ACC112 (cell line): Measurements from ENCODE around the gene ARSB.

Experiments used
- H2AFZ ChIP-seq: fragments of 200-600 bp; sonication (generic); one replicate; pipeline ENCODE4 v1.6.0; 2017; ENCODE audit warnings: antibody characterized with exemption, low read length; ENCODE audit not compliant: unreplicated experiment
- H3K27ac ChIP-seq: fragments of 200-600 bp; sonication (generic); 2 replicates; pipeline ENCODE4 v1.5.1; 2014; ENCODE audit warnings: low read depth, mild to moderate bottlenecking, antibody characterized with exemption, low read length, moderate library complexity
- H3K27me3 ChIP-seq: fragments of 200-600 bp; sonication (generic); 2 replicates; pipeline ENCODE4 v1.6.1; 2014; ENCODE audit warnings: mild to moderate bottlenecking, antibody characterized with exemption, low read length, moderate library complexity, mixed read lengths; ENCODE audit not compliant: insufficient read depth
- H3K36me3 ChIP-seq: fragments of 200-600 bp; sonication (generic); 2 replicates; pipeline ENCODE4 v1.6.1; 2016; ENCODE audit warnings: mild to moderate bottlenecking, antibody characterized with exemption, low read length, moderate library complexity, mixed read lengths; ENCODE audit not compliant: insufficient read depth
- H3K4me1 ChIP-seq: fragments of 200-600 bp; sonication (generic); one replicate; pipeline ENCODE4 v1.6.1; 2016; ENCODE audit warnings: low read length, mixed read lengths; ENCODE audit not compliant: insufficient read depth, unreplicated experiment, control insufficient read depth
- H3K4me3 ChIP-seq: fragments of 200-600 bp; sonication (generic); 2 replicates; pipeline ENCODE4 v1.5.1; 2014; ENCODE audit warnings: mild to moderate bottlenecking, low read depth, low read length
- H3K79me2 ChIP-seq: fragments of 200-600 bp; sonication (generic); one replicate; pipeline ENCODE4 v1.6.0; 2016; ENCODE audit warnings: low read length; ENCODE audit not compliant: control insufficient read depth, unreplicated experiment, insufficient read depth

The ARSB gene

GRCh38 chr5:78754655-78755054 is 230.5 kb downstream of the ARSB start:
- H3K36me3 ChIP-seq = no peaks in the 10 kb centered on the region
- H3K4me3 ChIP-seq = no peak overlapping the region
- H3K4me1 ChIP-seq = peaks cover 26% of the 10 kb centered on the region
- H3K27me3 ChIP-seq = no peaks in the 10 kb centered on the region
- H3K79me2 ChIP-seq = no peaks in the 10 kb centered on the region
- H3K27ac ChIP-seq = no peak overlapping the region
- H2AFZ ChIP-seq = no peak overlapping the region

DNA sequence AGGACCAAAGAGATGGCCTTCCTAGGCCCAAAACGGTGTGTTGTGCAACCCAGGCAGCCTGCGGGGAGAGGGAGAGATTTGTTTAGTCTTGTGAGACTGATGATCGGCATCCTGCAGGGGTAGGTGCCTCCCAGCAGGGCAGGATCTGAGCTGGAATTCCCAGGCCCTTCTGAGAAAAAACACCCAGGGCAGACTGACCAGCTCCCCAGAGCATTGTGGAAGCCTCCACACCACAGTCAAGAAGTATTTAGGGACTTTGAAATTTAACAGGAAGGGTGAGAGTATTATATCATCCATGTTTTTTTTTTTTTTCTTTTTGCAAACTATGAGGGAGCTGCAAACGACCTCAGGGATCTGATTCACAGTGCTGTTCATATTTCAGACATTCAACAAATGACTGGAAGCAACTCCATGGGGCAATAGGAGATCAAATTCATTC is 232.0 kb downstream of the ARSB start:
- Histone ChIP-seq H3K79me2 (no peaks in the 10 kb centered on the region), H2AFZ (no peak overlapping the region), H3K27ac (no peak overlapping the region), H3K36me3 (no peaks in the 10 kb centered on the region), H3K27me3 (no peaks in the 10 kb centered on the region), H3K4me1 (peaks cover 19% of the 10 kb centered on the region), H3K4me3 (no peak overlapping the region)

DNA sequence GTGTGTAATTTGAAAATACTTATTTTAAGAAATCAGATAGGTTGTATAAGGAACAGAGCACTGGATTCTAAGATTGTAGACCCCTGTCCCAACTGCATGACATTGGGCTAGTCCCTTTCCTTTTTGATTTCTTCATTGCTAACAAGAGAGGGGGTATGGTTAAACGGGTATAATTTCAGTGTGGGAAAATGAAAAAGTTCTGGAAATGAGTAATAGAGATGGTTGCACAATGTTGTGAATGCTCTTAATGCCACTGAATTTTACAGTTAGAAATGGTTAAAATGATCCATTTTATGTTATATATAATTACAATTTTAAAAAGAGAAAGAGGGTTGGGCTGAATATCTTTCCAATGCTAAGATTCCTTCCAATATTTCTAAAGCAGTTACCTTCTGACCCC is 233.2 kb downstream of the ARSB start:
- peaks cover 11% of the 10 kb centered on the region for H3K4me1 ChIP-seq
- no peak overlapping the region for H3K27ac ChIP-seq
- no peak overlapping the region for H2AFZ ChIP-seq
- H3K27me3 ChIP-seq = no peaks in the 10 kb centered on the region; the same call in 1 of the 2 replicates
- H3K36me3 ChIP-seq = no peaks in the 10 kb centered on the region
- no peak overlapping the region for H3K4me3 ChIP-seq
- no peaks in the 10 kb centered on the region for H3K79me2 ChIP-seq

- H3K4me3 ChIP-seq = no peak overlapping the region
- no peaks in the 10 kb centered on the region for H3K36me3 ChIP-seq
- H3K79me2 ChIP-seq = no peaks in the 10 kb centered on the region
- H3K27ac ChIP-seq = no peak overlapping the region
- no peak overlapping the region for H2AFZ ChIP-seq
- H3K4me1 ChIP-seq = peaks cover 10% of the 10 kb centered on the region
- peaks cover 5% of the 10 kb centered on the region for H3K27me3 ChIP-seq
Measured at GRCh38 chr5:78750281-78750680, 234.8 kb downstream of the ARSB start.

DNA sequence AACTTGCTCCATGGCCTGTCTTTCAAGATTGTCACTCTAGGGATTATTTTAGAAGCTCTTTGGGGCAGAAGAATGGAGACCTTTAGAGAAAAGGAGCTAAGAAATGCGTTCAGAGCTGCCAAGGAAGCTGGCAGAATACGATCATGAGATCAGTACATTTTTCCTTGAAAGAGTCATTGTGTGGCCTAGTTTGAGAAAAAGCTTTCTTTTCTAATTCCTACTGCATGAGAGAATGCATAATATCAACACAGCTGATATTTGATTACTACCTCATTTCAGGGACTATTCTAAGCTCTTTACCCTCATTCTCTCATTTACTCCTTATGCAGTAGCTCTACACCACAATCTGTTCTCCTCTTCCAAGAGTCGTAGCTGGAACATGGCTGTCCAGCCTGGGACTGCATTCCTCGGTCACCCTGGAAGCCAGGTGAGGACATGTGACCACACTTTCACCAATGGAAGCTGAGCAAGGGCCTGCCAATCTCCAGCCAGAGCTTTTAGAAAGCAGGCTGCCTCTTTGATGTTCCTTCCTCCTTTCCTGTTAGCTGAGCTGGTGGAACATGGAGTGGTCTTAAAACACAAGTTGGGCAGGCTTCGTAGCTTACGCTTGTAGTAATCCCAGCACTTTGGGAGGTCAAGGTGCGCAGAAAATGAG is 237.3 kb downstream of the ARSB start:
- H3K27ac ChIP-seq = no peak overlapping the region
- no peaks in the 10 kb centered on the region for H3K79me2 ChIP-seq
- H3K36me3 ChIP-seq = no peaks in the 10 kb centered on the region
- H3K4me1 ChIP-seq = peaks cover 10% of the 10 kb centered on the region
- no peak overlapping the region for H3K4me3 ChIP-seq
- H2AFZ ChIP-seq = no peak overlapping the region
- peaks cover 13% of the 10 kb centered on the region for H3K27me3 ChIP-seq

- Histone ChIP-seq H3K4me3 (no peak overlapping the region), H3K36me3 (no peaks in the 10 kb centered on the region), H2AFZ (no peak overlapping the region), H3K27me3 (peaks cover 13% of the 10 kb centered on the region), H3K27ac (no peak overlapping the region), H3K4me1 (peaks cover 5% of the 10 kb centered on the region), H3K79me2 (no peaks in the 10 kb centered on the region)
Measured at GRCh38 chr5:78747055-78747454, 238.1 kb downstream of the ARSB start.

DNA sequence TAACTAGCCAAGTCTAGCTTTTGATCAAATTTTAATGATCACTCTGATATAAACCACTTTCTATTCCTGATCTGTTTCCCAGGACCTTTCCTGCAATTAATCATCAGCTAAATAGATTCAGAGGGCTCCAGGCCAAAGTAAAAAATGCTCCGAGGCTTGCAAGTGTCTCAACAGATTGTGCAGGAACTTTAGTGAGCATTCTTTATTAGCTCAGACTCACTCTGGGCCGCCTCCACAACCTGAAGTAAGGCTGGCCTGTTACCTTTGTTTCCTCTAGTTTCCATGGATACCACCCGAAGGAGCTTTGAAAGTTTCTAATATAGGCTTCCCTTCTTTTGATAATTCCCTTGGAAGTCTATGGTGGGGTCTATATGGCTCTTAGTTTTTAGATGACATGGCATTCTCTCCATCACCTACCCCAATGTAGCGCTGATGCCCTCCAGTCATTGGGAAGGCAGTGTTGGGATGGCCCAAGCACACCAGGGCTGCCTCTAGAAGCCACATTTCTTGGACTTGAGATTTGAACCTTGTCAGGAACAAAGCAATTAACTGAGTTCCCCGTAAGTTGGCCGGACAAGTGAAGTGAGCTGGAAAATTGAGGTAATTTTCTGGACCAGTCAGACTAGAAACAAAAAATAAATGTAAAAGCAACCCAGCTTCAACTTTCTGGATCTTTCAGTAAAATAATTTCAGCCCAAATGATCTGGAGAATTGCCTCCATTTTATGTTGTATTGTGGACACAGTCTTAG is 238.9 kb downstream of the ARSB start:
- Histone ChIP-seq H2AFZ (no peak overlapping the region), H3K27me3 (peaks cover 13% of the 10 kb centered on the region)

DNA sequence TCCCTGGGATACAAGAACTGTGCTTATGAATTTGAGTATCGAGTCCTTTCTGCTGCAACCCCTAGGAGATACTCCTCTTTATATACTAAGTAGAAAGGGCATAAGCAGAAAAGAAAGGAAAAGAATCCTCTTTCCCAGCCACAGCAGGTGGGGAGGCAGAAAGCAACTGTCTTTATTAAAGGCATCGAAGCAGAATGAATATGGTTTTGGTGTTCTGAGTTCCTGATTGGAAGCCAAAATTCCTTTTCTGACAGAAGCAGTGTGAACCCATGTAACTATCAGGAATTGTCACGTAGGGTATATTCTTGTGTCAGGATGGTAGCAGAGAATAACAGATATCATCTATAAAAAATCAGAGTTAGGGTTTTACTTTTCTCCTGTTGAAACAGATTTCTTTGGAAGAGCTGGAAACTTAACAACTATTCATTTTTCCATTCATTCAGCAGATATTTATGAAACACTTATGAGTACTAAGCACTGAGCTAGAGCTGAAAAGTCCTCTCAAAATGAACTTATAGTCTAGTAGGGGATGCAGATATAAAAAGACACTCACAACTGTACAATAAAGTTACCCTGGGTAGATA is 240.1 kb downstream of the ARSB start:
- Histone ChIP-seq H3K36me3 (no peaks in the 10 kb centered on the region), H3K27ac (no peak overlapping the region), H3K79me2 (no peaks in the 10 kb centered on the region), H3K27me3 (peaks cover 13% of the 10 kb centered on the region), H3K4me3 (no peak overlapping the region), H3K4me1 (peaks cover 5% of the 10 kb centered on the region), H2AFZ (no peak overlapping the region)

More for the DNA sequence above, 238.9 kb downstream of the ARSB start:
- H3K4me1 ChIP-seq = peaks cover 5% of the 10 kb centered on the region
- no peaks in the 10 kb centered on the region for H3K36me3 ChIP-seq
- H3K4me3 ChIP-seq = no peak overlapping the region
- no peaks in the 10 kb centered on the region for H3K79me2 ChIP-seq
- H3K27ac ChIP-seq = no peak overlapping the region

GRCh38 chr5:78741019-78741418 is 244.1 kb downstream of the ARSB start:
- Histone ChIP-seq H3K79me2 (no peaks in the 10 kb centered on the region), H2AFZ (no peak overlapping the region), H3K36me3 (no peaks in the 10 kb centered on the region), H3K27me3 (peaks cover 13% of the 10 kb centered on the region), H3K4me1 (no peaks in the 10 kb centered on the region), H3K27ac (no peak overlapping the region), H3K4me3 (no peak overlapping the region)

- no peaks in the 10 kb centered on the region for H3K4me1 ChIP-seq
- no peak overlapping the region for H2AFZ ChIP-seq
- no peak overlapping the region for H3K27ac ChIP-seq
- no peak overlapping the region for H3K4me3 ChIP-seq
- H3K27me3 ChIP-seq = no peaks in the 10 kb centered on the region
- H3K36me3 ChIP-seq = no peaks in the 10 kb centered on the region
- no peaks in the 10 kb centered on the region for H3K79me2 ChIP-seq
Measured at GRCh38 chr5:78738693-78739300, 246.3 kb downstream of the ARSB start.
